NCI-H1417 treated with DMSO at 0.1 percent for 48 hours (cell line): ENCODE measurements around the gene CCDC60.

Source experiments
- DNase-seq: peaks from one replicate; lab custom pipeline; 2025; lab: John Stamatoyannopoulos, UW

The CCDC60 gene

DNA sequence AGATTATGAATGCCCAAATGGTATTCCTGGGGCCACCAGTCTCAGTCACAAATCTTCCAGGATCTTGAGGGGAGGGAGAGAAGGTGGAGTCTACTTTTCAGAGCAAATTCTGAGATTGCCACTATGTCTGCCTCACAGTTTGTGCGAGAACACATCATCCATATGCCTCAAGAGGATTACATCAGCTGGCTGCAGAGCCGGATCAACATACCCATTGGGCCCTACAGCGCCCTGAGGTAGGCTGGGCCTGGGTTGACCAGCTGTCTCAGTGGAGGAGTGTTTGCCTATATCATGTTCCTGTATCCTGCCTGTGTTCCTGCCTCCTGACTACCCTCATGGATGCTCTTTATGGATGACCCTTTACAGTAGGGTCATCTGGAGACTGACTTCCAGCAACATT is 205.9 kb downstream of the CCDC60 start:
- no peak for DNase-seq

DNA sequence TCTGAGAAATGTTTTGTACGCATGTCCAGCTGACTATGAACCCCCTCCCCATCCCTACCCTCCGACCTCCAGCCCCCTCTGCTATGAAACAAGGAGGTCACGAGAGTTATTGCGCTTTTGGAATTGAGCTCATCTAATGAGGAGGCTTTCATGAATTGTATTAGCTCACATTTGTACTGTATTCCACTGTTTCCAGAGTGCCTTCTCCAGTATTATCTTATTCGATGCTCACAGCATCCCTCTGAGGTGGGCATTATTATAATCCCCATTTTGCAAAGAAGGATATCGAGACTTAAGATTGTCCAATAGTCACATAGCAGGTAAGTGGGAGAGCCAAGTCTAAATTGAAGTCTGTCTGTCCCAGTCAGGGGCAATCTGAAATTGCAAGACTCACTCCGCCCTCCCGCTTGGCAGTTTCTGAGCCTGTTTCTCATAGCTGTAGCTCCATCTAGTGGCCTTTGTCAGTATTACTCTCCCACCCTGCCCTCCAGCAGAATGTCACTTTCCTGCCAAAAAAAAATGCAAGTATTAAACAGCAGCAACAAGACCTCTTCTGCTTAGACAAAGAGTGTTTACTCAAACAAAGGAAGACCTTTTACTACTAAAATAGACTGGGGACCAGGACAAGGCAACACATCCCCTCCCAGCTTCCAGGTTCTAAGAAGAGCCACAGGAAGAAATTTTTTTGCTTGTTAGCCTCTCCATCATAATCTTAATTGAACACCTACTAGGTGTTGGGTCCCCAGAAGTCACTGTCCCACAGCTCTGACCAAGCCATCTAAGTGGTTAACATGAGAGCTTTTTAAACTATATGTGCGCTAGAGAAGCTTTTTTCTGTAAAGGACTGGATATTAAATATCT is 210.5 kb downstream of the CCDC60 start:
- DNase-seq: peak; percentile 13

DNA sequence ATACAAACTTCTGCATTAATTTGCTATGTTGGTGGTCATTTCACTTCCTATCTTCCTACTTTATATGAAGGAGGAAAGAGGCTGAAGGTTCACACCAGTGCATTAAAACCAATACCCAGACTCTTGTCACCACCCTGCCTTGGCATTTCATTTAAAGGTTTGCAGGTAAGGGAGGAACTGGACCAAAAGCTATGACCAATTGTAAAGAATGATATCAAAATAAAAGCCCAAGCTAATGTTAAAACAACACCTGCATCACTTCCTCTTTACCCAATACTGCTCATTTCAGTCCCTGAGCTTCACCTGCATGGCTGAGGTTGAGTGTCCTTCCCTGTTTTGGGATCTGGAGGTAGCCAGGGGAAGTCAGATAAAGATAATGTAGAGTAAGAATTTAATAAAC is 211.8 kb downstream of the CCDC60 start:
- no peak for DNase-seq

DNA sequence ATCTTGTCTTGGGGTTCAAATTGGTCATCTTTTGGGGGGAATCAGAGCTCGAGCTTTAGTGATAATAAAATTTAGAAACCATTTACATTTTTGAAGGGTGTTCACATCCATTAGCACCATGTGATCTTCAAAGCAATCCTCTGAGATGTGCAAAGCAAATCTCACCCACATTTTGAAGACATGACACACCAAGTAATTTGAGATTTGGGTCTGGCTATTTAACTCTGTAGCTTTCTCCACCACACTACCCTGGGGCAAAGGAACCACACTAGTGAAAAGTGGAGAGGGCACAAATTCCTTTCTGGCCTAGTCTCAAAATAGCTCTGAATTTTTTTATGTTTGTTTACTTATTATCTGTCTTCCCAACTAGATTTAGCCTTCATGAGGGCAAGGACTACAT is 212.5 kb downstream of the CCDC60 start:
- no peak for DNase-seq

DNA sequence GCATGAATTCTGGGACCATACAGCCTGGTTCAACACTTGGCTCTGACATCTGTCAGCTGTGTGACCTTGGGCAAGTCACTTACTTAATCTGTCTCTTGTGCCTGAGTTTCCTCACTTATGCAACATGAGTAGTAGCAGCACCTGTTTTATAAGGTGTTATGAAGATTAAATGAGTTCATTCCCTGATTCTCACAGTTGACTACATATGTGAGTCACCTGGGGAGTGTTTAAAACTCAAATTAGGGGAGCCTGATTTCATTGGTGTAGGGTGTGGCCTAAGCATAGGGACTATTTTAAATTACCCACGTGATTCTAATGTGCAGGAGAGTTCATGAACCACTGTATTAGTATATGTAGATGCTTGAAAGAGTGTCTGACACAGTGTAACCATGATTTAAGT is 222.3 kb downstream of the CCDC60 start:
- no peak for DNase-seq

DNA sequence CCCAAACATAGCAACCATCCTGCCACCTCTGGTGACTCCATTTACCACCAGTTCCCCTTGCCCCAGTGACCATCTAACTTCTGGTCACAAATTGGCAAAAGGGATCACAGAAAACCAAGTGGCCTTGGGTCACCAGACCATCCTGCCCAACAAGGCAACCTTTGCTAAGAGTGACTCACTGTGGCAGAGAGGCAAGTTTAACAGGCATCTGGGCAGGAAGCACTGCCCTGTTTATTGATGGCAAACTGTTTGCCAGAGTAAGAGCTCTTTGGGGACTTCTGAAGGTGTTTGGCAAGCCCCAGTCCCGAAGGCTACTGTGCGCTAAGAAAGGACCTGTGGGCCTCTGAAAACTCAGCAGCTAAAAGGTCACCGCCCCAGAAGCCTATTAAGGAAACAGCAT is 230.9 kb downstream of the CCDC60 start:
- DNase-seq: no peak

DNA sequence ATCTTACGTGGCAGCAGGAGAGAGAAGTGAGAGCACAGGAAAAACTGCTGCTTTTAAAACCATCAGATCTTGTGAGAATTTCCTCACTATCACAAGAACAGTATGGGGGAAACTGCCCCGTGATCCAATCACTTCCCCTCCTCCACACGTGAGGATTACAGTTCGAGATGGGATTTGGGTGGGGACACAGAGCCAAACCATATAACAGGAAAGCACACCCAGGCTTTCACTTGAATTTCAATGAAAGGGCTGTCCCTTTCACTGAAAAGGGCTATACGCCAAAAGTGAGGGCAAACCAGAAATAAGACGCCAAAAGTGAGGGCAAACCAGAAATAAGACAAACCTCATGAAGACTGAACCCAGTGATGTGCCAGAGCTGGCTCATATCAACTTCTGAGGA is 236.2 kb downstream of the CCDC60 start:
- no peak for DNase-seq

DNA sequence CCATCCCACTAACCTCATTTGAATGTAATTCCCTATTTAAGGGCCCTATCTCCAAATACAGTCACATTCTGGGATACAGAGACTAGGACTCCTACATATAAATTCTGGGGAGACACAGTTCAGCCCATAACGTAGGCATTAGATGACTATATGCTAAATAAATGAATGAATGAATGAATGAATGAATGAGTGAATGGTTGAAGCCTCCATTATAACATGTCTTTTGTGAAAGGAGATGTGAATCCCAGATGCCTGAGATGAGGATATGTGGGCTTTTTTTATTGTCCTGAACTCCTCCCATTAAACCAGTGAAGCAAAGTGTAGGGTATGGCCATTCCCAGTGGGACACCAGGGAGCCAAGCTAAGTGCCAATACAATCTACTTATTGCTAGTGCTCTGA is 238.6 kb downstream of the CCDC60 start:
- DNase-seq: no peak

DNA sequence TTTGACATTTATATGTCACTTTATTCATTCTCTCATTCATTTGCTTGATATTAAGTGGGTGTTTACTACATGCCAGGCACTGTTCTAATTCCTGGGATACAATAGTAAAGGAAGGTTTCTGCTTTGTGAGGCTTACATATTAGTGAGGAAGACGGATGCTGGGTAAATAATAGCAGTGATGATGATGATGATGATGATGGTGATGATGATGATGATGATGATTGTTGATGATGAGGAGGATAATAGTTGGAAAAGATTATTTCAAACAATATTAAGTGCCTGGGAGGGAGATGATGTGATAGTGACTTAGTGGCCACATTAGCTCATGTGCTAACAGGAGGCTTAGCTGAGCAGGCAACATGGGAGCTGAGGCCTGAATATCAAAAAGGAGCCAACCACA is 239.7 kb downstream of the CCDC60 start:
- no peak for DNase-seq

DNA sequence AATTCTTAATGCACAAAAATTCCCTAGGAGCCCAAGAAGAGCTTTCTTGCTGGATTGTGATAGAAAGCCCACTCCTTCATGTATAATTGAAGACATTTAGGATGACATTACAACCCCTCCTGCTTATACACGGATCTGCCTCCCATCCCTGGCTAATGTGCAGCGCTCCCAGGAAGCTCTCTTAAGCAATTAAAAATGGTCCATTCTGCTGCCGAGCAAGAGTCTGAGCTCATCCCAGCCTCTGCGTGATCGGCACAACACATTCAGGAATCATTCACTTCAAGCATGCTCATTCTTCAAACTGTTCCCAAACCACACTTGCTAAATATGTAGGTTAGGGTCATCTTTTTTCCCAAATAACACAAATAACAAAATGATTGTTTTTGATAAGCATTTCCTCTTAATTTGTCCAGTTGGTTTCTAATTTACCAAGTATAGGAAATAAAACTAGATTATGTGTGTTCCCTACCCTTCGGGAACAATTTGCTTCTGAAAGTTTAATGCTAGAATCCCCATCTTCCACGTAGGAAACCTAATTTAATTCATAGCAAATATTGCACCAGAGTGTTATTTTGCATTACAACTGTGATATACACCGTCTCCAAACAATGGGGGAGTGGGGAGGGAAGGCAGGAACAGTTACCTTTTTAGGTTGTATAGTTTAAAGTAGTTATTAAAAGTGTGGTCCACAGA is 241.7 kb downstream of the CCDC60 start:
- no peak for DNase-seq

DNA sequence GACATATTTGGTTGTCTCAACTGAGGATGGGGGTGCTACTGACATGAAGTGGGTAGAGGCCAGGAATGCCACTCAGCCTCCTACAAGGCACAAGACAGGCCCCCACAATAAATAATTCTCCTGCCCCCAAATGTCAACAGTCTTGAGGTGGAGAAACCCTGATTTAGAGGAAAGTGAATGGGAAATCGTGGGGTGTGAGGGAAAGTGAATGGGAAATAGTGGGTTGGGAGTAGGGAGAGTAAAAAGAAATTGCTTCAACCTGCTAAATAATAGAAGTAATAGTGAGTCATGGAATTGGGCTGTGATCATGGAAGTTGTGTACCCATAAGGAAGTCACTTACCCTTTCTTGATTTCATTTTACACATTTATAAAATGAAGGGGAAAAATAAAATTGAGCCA is 242.4 kb downstream of the CCDC60 start:
- DNase-seq: no peak

DNA sequence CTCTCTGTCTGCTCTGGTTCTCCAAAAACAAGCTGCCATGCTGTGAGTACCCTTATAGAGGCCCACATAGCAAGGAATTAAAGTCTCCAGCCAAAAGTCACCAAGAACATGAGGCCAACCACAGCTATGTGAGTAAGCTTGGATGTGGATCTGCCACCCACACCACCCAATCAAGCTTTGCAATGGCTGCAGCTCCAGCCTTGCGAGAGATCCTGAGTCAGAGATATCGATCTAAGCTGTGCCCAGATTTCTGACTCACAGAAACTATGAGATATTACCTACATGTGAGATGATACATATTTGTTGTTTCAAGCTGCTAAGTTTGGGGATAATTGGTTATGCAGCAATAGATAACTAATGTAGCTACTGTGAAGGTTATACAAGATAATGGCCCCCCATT is 243.6 kb downstream of the CCDC60 start:
- no peak for DNase-seq

DNA sequence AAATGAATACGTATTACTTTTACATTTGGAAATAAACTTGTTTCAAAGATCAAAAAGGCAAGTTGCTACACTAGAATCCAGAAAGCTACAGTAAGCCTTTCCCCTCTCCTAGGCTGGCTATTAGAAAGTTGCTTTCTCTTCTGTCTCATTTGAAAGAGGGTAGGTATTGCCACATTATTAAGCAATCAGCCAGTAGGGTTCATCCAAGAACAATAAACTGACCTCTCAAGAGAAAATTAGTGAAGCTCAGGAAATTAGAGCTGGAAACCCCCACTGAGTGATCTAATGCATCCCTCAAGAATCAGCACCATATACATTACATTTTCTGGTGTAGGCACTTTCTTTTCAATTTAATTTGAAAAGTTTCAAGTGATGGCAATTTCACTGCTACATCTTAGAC is 254.6 kb downstream of the CCDC60 start:
- DNase-seq: no peak

DNA sequence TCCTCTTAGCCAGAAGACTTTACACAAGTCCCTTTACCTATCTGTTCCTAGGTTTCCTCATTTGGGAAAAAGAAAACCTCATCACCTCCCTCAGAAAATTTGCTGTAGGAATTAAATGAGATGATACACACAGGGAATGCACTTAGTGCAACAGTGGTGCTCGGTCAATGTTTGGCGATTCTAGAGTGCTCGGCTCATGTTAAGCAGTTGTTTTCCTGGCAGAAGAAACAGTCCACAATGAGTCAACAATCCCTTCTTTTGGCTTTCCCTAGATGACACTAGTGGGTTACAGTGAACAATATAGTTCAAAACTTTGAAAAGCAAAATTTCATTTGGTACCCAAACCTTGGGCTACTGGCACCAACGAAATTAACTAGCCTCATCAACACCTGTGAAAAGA is 255.1 kb downstream of the CCDC60 start:
- no peak for DNase-seq
